SIG-M5 (cell line): ENCODE measurements around the gene HAP1.
"Not testable (repeated sequence)": the region's sequence is repeated elsewhere in the genome, so short reads cannot be mapped to it uniquely, and the experiment has no call there.

Source experiments
- DNase-seq: peaks from one replicate; lab custom pipeline; 2025; lab: John Stamatoyannopoulos, UW

HAP1 gene, protein sequence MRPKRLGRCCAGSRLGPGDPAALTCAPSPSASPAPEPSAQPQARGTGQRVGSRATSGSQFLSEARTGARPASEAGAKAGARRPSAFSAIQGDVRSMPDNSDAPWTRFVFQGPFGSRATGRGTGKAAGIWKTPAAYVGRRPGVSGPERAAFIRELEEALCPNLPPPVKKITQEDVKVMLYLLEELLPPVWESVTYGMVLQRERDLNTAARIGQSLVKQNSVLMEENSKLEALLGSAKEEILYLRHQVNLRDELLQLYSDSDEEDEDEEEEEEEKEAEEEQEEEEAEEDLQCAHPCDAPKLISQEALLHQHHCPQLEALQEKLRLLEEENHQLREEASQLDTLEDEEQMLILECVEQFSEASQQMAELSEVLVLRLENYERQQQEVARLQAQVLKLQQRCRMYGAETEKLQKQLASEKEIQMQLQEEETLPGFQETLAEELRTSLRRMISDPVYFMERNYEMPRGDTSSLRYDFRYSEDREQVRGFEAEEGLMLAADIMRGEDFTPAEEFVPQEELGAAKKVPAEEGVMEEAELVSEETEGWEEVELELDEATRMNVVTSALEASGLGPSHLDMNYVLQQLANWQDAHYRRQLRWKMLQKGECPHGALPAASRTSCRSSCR

DNA sequence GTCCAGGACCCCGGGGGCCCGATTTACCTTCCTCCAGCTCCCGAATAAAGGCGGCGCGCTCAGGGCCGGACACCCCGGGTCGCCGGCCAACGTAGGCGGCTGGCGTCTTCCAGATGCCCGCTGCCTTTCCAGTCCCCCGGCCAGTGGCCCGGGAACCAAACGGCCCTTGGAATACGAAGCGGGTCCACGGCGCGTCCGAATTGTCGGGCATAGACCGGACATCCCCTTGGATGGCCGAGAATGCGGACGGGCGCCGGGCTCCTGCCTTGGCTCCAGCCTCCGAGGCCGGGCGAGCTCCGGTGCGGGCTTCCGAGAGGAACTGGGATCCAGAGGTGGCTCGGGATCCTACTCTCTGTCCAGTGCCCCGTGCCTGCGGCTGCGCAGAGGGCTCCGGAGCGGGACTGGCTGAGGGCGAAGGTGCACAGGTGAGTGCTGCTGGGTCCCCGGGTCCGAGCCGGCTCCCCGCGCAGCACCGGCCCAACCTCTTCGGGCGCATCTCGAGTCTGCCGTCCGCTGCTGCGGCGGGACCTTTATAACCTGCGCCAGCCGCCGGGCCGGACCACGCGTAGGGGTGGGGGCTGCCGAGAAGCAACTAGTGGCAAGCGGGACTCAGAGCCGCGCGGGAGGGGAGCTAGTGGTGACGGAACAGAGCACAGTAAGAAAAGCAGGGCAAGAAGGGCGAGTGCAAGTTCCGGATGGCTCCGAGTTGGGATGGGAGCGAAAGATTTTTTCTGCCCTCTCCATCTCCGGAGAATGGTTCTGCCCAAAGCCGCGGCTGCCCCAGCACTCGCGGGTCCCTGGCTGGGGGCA, at the start of gene HAP1:
Gene HAP1 (minus strand): TSS at position 505 of the 810 bp plus-strand sequence. CDS start 9 bp downstream, at position 496.
- no peak for DNase-seq

GRCh38 chr17:41782142-41782541, 47.7 kb upstream of the HAP1 start:
- no peak for DNase-seq

DNA sequence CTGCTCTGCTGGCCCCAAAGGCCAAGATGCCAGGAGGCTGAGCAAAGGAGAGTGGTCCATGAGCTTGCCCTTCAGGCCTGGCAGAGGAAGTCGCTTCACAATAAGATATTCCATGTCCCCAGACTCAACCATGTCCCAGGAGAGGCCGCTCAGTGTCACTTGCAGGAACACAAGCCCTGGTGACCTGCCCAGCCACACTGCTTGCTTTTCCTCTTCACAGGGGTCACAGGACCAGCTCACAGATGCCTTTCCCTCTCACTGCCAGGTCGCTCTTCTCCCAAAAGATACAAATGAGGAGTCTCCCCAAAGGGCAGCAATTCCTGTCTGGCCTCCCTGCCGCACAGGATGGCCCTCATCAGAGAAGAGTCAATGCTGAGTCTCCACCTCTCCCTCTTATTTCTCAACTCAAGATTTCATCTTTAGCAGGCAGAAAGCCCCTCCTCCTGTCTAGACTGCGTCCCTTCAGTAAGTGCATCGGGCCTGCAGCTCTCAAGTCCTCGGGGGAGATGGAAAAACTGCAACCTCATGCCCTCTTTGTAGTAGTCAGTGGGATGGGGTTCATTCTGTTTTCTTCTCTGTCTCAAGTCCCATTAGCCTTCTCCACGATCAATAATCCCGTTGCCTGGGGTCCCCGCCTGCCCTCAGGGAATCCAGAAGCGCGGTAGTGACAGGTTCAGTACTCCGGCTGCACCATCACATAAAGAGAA, 47.1 kb upstream of the HAP1 start:
- no peak for DNase-seq

- DNase-seq = no peak
These were observed 45.5 kb upstream of the HAP1 start for GRCh38 chr17:41779954-41780353.

GRCh38 chr17:41777574-41778188, 43.2 kb upstream of the HAP1 start:
- DNase-seq = no peak

GRCh38 chr17:41777157-41777573, 42.7 kb upstream of the HAP1 start:
- DNase-seq = no peak

DNA sequence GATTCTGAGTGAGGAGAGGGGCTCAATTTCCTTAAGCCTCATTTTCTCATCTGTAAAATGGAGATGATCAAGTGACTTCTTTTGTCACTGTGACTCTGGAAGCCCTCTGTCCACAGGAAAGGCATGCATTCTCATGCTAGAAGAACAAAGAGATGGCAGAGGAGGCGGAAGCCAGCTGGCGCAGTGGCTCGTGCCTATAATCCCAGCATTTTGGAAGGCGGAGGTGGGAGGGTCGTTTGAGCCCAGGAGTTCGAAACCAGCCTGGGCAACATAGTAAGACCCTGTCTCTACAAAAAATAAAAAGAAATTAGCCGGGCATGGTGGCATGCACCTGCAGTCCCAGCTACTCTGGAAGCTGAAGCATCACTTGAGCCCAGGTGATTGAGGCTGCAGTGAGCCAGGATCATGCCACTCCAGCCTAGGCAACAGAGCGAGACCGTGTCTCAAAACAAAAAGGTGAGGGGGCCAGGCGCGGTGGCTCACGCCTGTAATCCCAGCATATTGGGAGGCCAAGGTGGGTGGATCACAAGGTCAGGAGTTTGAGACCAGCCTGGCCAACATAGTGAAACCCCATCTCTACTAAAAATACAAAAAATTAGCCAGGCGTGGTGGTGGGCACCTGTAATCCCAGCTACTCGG, 41.9 kb upstream of the HAP1 start:
- DNase-seq = not testable (repeated sequence)

DNA sequence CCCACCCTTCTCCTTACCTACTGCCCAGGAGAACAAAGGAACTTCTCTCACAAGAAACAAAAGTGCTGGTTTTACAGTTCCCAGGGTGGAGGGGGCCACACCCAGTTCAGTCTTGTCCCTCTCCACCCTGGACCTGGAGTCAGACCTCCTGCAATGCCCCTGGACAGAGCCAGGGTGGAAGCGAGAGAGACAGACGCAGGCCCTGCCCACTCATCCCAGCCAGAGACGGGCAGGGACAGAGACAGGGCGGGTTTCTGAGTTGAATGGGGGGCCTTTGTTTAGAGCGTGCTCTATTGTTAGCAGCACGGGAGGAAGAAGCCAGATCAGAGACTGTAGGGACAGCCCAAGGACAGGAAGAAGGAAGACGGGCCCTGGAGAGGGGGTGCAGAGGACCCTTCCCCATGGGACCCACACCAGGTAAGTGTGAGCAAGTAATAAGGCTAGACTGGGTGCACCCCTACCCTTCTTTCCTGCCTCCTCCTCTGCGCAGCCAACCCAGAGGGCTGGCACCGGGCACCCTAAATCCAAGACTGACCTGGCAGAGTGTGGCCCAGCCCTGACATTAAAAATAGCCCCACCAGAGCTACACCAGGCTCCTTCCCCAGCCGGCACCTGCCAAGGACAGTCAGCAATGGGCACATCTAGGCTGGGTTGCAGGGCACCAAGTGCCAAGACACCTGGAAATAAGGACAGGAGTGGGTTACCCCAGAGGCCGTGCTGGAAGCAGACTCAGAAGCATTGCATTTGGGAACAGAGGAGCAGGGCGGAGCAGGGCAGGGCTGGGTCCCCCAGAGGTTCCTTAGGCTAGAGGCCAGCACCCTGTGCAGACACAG, 41.2 kb upstream of the HAP1 start:
- no peak for DNase-seq

GRCh38 chr17:41773731-41774193, 39.3 kb upstream of the HAP1 start:
- DNase-seq = no peak

- no peak for DNase-seq
These were observed 38.7 kb upstream of the HAP1 start for GRCh38 chr17:41773190-41773588.

- no peak for DNase-seq
These were observed 38.2 kb upstream of the HAP1 start for GRCh38 chr17:41772586-41773189.

DNA sequence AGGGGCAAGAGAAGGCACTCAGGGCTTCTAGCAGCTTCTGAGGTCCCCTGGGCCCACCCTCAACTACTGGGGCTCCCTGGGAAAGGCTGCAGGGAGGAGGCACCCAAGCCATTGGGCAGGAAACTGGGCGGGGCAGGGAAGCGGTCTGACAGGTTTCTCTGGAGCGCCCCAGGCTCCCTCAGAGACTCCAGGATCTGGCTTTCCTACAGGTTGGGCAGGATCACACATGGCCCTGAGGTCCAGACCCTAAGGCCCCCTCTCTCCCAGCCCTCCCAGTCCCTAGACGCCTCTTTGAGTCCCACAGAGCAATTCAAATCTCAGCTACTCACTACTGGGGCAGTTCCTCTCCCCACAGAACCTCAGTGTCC, 37.8 kb upstream of the HAP1 start:
- DNase-seq = no peak

DNA sequence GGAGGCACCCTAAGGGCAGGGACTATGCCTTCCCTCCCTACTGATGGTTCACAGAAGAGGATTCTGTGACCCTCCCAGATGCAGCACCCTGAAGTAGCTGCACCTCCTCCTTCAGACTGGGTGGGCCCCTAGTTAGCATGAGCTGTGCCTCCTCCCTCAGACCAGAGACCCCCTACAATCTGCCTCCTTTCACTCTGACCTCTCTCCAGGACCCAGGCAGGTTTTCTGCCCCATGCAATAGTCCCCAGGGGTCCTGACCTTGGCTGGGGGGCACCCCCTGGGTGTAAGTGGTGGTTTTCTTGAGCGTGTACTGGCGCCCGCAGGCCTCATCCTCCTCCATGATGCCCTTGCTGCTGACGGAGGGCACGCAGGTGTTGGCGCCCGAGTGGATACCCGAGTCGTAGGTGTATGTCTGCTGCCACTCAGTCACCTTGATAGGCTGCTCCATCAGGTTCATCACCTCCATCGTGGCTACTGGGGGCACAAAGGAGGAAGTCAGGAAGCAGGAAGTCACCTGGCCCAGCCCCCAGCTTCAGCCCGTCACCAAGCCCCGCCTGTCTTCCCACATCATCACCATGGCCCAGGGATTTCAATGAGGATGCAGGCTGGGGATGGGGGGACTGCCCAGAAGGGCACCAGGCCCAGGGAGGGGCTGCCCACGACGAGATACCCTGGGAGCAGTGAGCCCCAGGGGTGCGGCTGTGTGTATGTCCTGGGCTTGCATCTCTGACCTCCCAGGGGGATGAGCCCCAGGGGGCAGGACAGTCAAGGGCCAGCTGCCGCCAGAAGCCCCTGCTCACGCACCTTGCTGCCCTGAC, 37.2 kb upstream of the HAP1 start:
- no peak for DNase-seq

DNA sequence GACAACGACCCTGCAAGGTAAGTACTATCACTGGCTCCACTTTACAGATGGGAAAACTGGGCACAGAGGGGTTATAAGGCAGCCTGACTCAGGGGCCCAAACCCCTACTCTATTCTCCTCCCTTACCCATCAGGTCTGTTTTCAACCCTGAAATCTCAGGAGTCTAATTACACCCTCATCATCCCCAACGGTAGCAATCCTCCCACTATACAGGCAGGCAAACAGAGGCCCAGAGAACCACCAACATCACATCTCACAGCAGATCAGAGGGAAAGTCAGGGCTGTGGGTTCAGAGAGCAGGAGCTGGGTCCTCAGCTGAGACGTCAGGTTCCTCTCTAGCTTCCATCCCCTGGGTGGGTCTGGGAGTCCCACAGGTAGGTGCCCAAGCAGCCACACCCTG, 35.5 kb upstream of the HAP1 start:
- DNase-seq = no peak

DNA sequence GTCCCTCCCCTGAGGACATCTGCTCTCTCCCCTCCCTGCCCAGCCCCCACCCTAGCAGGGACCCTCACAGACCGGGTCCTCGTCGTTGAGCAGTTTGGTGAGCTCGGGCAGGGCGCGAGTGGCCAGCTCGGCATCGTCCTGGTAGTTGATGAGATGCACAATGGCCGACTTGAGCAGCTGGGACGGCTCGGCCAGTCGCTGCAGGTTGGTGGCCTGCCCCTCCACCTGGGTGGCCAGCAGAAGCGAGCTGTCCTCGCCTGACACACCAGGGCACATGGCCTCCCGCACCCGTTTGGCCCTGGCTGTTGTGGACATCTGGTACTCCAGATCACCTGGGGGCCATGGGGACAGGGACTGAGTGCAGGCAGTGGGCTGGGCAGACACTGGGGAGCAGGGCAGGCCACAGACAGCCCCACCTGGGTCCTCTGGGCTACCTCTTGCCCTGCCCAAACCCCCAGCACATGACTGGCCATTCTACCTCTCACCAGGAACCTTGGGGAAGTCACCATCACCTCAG, 35.0 kb upstream of the HAP1 start:
- no peak for DNase-seq

DNA sequence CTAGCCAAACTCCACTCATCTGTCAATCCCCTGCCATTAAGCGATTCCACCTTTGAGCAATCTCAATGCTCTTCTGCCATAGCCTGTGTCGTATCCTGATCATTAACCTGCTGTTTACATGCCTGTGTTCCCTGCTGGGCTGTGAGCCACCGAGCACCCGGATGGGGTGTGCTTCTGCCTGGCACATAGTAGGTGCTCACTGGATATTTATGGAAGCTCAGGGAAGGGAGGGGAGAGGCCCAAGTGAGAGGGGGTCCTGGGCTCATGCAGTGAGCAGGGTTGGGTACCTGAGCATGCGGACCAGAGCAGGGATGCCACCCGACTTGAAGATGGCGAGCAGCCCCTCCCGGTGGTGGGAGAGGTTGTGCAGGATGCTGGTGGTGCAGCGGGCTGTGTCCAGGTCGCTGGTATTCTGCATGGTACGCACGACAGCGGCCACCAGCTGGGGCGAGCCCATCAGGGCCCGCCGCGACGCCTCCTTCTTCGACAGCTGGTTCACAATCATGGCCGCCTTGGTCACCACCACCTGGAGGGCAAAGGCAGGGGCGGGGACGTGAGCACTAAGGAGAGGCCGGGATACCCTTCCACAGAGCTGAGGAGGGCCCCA, 34.3 kb upstream of the HAP1 start:
- no peak for DNase-seq

DNA sequence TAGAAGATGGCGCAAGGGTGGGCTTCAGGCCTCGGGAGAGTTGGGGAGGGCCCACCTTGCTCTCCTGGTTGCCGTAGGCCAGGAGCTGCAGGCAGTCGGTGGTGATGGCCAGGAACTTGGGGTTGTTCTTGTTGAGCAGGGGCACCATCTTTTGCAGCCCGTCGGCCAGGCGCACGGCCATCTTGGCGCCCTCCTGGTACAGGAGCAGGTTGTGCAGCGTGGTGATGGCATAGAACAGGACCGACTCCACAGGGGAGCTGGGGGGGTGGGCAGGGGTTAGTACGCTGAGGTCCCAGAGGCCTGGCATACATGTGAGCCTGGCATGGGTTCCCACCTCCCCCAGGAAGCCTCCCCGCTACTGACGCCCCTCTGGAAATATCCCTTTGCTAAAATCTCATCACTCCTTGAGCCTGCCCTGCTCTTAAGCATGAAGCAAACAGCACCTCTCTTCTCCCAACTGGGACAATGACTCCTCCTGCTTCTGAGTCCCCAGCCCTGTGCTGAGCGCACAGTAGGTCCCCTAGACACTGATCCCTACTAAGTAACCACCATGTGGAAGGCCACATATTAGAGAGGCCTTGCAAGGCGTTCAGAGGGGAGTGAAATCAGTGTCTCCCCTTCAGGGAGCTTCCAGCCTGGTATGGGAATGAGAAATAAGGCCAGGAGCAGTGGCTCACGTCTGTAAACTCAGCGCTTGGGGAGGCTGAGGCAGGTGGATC, 33.0 kb upstream of the HAP1 start:
- no peak for DNase-seq

- DNase-seq = no peak
These were observed 31.7 kb upstream of the HAP1 start for GRCh38 chr17:41766135-41766534.
